HG03457 (cell line): ENCODE data around the gene SLC66A2.

Source experiments
- ATAC-seq: cut with Tn5 transposase; IDR thresholded peaks from one replicate; pipeline ENCODE4 v1.9.1; 2021; ENCODE audit warnings: moderate number of reproducible peaks; ENCODE audit not compliant: unreplicated experiment

Gene SLC66A2

DNA sequence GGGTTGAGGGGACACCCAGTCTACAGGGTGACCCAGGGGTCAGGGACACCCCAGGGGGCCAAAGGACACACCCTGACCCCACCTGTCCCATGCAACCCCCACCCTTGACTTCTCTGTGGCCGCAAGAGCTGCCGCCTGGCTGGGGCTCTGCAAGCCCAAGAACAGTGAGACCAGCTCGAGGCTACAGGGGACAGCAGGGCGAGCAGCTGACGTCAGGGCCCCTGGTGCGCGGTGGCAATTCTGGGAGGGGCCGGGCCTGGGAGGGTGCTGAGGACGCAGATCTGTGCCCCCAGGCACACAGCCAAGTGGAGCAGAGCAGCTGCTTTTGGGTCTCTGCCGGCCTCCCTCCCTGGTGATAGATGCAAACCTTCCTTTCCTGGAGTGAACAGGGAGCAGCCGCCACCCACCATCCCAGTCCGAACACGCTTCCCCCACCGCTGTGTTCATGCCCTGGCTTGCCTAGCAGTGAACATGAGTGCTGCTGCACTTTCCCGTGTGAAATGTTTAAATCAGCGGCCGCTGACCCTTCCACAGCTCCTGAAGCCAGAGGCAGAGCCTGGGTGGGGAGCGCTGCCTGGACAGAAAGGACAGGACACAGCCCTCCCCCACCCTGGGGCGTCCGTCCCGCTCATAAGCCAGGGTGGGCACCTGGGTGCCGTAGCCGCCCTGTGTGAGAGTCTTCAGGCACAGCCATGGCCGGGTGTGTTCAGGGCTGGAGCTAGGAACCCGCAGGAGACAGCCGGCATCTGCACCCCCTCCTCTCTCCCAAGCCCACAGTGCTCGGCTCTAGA is 46.9 kb downstream of the SLC66A2 start:
- no peak for ATAC-seq

DNA sequence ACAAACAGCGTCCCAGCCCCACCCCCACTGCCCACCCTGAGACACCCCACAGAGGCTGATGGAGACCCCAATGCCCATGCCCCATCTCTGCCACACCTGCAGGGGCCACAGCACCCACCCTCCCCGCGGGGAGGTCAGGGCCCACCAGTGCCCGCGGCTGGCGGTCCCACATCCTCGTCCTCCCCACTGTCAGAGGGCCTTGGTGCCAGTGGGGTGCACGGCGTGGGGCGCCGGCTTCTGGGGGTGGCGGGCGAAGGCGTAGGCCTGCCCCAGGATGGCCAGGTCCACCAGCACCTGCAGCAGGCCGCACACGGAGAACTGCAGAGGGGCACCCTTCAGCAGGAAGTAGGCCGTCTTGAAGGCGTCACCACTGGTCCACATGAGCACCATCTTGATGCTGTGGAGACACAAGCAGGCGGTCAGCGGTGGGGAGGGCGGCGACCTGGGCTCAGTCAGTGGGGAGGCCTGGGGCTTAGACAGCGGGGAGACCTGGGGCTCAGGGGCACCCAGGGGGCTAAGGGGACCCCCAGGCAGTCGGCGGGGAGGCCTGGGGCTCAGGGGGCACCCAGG is 47.6 kb downstream of the SLC66A2 start:
- no peak for ATAC-seq

DNA sequence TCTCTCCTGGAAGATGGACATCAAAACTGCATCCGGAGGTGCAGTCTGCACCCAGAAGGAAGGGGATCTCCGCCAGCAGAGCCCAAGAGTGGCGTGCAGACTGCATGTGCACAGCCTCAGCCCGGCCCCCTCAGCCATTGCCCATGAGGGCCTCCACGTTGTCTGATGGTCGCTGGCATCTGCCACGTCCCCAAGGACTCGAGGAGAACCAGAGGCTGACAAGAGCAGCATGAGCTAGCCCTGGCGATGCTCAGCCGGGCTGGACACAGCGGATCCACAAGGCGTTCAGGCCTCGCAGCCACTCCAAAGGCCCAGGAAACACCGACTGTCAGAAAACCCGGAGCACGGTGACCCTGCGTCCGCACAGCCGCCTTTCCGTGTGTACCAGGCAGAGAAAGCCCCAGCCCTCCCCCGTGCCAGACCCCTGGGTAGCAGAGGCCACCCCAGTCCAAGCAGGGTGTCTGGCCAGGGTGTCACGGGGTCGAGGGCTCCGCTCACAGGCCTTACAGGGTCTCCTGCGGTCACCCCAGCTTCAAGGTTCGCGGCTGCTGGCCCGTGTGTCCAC is 48.3 kb downstream of the SLC66A2 start:
- ATAC-seq: no peak

DNA sequence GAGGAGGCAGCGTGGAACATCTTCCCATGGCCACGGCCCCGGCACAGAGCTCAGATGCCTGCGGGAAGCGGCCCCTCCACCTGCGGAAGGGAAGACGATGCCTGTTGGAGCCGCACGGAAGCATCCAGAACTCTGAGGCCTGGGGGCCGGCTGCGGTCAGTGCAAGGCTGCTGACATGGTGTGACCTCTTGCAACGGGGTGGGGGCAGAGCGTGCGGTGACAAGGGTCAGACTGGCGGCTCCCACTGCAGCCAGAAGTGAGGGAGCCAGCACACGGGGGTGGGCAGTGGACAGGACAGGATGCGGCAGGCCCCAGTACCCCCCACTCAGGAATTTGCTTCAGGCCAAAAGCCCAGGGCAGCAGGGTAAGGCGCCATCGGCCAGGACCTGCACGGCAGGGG is 48.8 kb downstream of the SLC66A2 start:
- ATAC-seq: no peak

DNA sequence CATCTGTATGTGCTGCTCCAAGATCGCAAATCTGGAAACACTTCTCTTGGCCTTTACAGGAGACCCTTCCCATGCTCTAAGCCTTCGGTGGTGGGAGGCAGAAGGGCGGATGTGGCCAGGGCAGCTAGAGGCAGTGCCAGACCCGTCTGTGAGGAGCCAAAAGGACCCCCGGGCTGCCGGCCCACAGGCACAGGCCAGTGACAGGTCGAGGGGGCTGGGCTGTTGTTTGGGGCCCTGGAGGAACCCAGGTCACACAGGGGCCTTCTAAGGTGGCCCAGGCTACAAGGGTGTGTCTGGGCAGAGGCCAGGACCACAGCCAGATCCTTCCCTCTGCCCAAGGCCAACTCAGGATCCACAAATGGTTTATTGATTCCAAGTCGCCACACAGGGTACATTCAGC is 49.4 kb downstream of the SLC66A2 start:
- ATAC-seq: no peak

DNA sequence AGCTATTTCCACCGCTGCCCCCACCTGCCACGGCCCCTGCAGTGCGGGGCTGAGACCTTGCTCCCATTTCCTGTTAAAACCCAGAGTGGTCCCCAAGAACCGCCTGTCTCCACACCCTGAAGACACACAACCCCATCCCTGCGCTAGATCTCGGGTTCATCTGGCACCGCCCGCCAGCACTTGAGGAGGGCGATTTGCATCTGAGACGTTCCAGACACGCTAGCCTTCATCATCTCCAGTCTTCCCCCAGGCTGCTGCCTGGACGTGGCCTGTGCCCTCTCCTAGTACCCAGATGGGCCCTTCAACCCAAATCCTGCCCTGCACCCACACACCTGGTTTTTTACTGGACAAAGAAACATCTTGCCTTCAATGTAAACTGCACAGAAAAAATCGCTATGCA is 49.8 kb downstream of the SLC66A2 start:
- ATAC-seq: no peak

DNA sequence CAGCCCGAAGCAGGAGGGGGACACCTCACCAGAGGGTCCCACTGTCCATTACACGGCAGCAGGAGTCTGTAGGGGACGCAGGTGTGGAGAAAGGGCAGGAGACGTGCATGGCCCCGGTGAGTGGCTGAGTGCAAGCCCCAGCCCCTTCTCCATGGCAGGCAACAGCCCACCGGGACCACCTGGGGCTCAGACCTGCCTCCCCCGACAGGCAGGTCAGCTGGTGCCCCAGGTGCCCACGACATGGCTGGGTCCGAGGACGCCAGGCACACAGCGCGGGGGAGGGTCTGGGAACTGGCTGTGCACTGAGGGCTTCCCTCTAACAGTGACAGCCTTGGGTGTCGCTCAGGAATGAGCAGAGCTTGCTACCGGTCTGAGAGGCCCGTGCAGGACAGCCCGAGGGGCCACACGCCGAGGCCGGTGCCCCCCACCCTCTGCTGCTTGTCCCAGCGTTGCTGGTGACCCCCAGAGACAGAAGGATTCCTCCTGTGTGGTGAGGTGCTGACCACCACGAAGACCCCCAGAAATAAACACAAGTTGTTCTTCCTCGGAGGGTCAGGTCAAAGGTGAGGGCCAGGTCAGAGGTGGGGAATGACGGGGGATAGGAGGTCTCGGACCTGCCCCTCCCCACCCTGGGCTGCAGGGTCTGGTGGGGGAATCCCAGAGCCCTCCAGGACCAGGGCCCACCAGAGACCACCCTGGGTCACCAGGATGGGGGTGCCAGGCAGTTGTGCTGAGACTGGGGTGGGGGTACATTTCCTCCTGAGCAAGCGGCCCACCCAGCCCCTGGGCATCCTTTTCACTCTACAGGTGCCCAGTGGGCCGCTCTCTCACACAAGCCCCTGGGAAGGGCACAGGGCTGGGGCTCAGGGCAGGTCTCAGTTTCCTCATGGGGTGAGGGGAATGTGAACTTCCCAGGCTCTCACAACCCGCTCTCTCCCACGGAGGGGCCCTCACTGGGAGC is 50.6 kb downstream of the SLC66A2 start:
- no peak for ATAC-seq

DNA sequence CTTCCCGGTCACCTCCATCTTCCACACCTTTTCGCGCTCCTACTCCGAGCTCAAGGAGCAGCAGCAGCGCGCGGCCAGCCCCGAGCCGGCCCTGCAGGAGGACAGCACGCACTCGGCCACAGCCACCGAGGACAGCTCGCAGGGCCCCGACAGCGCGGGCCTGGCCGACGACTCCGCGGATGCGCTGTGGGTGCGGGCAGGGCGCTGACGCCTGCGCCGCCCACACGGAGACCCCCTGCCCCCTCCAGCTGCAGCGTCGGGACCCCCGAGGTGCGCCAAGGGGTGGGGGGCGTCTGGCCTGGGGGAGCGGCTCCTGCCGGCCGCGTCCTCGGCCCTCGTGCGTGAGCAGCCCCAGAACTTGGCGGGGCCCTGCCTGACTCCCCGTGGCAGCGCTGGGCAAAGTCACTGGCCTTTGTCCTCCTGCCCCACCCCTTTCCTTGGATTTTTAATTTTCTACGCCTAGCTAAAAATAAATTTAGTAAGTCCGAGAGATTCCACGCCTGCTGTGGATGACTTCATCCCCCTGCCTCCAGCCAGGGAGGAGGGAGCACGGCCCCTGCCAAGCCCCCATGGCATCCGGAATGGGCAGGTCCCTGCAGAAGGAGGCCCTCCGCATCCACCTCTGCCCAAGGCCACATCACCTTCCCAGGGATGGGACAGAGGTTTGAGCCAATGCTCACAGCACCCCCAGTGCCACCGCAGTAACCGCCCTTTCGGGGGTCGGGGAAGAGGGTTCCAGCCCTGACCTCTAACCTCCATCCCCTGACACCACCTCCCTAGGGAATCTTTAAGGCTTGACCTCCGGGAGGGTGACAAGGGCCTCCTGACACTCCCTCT is 51.6 kb downstream of the SLC66A2 start:
- ATAC-seq: no peak

DNA sequence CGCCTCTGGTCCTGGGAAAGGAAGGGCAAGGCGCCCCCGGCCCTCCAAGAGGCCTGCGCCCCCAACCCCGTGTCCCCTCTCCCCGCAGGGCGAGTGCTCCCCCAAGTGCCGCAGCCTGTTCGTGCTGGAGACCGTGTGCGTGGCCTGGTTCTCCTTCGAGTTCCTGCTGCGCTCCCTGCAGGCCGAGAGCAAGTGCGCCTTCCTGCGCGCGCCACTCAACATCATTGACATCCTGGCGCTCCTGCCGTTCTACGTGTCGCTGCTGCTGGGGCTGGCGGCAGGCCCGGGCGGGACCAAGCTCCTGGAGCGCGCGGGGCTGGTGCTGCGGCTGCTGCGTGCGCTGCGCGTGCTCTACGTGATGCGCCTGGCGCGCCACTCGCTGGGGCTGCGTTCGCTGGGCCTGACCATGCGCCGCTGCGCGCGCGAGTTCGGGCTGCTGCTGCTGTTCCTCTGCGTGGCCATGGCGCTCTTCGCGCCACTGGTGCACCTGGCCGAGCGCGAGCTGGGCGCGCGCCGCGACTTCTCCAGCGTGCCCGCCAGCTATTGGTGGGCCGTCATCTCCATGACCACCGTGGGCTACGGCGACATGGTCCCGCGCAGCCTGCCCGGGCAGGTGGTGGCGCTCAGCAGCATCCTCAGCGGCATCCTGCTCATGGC is 52.4 kb downstream of the SLC66A2 start:
- no peak for ATAC-seq

DNA sequence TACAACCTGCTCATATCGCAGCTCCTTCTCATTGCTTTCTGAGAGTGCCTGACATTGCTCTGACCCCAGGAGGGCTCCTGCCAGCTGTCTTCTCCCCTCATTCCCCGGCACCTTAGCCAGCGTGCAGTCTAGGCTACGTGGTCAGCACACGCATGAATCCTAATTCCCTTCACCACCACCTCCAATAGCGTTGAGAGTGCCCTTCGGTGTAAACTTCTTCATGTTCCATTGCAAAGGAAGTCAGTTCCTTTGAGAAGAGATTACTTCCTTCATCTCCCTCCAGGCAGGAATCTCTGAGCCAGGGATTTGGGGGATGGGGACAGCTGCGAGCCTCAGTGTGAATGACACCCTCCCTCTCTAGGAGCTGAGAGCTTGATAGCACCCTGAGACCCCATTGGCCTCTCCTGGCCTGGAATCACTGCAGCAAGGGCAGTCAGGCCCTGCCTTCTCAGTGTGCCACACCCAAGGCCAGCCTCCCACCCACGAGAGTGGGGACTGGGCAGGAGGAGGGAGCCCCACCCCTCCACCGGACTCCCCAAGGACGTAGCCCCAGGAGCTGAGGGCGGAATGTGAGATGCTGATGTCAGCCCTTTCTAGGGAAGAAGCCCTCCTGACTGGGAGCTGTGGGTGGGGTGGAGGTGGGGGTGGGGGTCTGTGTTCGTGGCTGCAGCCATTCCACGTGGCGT is 53.4 kb downstream of the SLC66A2 start:
- ATAC-seq: no peak

DNA sequence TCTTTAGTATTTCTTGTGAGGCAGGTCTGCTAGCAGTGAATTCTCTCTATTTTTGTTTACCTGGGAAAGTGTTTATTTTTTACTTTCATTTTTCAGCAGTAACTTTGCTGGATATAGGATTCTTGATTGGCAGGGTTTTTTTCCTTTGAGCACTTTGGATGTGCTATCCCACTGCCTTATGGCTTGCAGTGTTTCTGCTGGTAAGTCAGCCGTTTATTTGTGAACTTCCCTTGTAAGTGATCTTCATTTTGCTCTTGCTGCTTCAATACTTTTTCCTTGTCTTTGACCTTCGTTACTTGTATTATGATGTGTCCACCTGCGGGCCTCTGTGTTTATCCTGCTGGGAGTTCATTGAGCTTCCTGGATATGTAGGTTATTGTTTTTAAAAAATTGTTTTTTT is 54.7 kb downstream of the SLC66A2 start:
- no peak for ATAC-seq

DNA sequence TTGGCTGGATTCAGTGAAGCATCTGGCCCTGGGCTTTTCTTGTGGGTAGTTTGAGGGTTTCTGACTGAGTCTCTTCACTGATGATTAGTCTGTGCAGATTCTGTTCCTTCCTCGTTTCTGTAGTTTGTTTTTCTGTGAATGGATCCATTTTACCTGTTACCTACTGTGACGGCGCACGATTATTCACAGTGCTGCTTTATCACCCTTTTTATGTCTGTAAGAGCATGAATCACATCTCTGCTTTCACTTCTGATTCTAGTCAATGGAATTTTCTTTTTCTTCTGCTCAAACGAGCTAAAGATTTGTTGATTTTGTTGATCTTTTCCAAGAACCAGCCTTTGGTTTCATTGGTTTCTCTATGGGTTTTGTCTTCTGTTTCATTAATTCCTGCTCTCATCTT is 60.8 kb downstream of the SLC66A2 start:
- ATAC-seq: no peak

DNA sequence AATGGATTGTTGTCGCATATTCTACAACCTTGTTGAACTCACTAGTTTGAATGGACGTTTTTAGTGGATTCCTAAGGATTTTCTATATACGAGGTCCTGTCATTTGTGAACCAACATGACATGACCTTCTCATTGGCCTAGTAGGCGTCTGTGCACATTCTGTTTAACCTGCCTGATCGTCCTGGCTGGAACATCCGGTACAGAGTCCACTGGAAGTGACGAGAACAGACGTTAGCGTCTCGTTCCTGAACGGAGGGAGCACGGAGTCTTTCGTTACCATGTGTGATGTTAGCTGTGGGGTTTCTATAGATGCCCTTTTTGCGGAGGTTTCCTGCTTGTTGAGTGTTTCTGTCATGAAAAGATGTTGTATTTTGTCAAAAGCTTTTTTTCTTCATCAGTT is 61.9 kb downstream of the SLC66A2 start:
- no peak for ATAC-seq

DNA sequence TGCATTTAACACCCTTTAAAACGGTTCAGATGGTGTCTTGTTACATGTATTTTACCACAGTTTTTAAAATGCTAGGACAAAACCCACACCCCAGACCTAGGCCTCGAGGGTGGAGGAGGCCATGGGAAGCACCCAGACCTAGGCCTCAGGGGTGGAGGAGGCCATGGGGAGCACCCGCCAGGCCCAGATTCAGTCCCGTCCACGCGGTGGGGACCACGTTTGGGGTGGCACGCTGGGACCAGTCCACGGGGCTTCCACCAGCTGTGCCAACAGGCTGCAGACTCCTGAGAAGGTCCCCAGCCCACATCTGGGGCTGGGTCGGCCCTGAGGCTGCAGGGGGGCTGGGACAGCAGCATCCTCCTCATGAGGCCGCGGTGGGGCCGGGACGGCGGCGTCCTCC is 63.4 kb downstream of the SLC66A2 start:
- ATAC-seq: no peak

DNA sequence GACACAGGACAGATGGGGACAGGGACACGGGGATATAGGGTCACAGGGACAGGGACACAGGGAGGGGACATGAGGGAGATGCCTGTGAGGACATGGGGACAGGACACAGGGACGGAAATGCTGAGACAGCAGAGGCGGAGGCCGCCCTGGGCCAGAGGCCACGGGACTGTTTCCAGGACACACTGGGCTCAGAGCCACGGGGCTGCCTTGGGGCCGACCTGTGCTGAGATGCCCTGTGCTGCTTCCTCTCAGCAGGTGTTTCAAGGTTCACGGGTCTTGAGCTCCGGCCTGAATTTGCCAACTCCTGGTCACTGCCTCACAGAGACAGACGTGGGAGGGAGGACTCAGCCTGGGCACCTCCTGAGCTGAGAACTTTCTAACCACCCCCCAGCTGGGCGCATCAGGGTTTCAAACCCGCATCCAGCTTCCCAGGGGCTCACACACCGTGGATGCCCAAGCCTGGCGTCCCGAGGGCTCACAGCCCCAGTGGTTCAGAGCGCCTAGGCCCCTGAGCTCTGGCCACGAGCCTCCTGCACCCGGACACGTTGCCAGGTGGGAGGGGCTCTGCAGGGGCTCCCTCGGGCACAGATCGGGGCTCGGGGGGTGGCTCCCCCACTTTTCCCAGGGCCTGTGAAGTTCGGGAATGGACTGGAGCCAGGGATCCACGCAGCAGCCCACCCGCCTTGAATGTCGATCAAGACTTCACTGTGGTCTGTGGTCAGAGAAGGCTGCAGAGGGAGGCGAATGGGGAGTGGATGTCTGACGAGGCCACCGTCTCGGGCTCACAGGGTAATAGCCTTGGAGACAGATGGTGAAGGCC is 64.1 kb downstream of the SLC66A2 start:
- ATAC-seq: no peak

DNA sequence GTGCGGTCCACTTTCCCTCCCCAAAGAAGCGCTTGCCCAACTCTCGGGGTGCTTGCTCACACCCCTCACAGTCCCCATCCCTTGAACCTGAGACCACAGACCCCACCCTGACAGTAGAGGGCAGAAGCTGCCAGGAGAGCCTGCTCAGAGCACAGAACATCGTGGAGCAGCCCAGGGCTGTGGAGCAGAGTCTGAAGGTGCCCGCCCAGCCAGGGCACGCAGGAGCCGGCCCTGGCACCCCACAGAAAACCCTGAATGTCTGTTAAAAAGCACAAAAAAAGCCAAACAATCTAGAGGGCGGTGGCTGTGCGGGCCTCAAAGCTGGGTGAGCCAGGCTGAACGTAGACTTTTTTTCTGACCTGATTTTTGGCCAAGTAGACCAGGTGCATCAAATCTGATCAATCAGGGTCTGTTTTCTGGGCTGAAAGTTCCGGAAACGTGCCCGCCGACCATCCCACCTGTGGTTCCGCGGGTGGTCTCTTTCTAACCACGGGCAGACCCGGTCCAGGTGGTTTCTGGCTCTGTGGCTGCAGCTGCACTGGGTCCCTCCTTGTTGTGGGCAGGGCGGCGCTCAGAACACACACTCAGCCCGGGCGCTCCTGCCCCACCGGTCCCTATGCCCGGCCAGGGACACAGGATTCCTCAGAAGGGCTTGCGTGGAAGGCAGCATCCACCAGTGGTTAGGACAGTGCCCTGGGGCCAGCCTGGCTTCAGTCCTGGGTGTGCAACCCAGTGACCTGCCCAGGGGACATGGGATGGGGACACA is 66.3 kb downstream of the SLC66A2 start:
- ATAC-seq: no peak

DNA sequence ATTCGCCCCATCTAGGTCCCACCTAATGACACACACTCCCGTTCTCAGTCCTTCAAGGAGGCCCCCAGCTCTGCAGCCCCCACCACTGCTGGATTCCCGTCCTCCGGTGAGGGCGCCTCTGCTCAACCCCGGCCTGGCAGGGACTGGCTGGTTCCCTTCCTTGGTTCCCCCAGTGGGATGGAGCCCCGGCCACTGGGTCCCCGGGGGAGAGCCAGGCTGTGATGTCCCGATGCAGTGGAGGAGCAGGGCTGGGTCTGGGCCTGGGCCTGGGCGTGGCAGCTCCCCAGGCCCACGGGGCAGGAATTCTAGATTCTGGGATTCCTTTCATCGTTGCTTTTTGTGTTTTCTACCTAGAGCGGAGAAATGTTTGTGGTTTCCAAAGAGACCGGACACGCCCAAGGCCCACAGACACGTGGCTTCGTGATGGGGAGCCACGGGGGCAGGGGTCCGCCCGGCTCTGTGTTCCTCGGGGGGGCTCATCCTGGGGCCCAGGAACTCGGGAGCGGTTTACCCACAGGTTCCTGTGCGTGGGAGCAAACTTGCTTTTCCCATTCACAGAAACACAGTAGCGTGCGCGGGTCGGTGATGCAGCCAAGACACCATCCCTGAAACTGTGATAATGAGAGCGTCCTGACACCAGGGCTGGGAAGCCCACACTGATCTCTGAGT is 67.0 kb downstream of the SLC66A2 start:
- ATAC-seq: no peak
